Activated T-helper 9 cell treated with anti-CD3 and anti-CD28 coated beads, Interleukin-2, amount 50 U/mL, for 16 hours (primary cell): ENCODE measurements around the gene MPP3.
"Not testable (repeated sequence)": the region's sequence is repeated elsewhere in the genome, so short reads cannot be mapped to it uniquely, and the experiment has no call there.

Experiments used
- DNase-seq: peaks from one replicate; pipeline ENCODE4 v3.0.0-alpha.2; 2020; ENCODE audit warnings: low read depth

The MPP3 gene, protein sequence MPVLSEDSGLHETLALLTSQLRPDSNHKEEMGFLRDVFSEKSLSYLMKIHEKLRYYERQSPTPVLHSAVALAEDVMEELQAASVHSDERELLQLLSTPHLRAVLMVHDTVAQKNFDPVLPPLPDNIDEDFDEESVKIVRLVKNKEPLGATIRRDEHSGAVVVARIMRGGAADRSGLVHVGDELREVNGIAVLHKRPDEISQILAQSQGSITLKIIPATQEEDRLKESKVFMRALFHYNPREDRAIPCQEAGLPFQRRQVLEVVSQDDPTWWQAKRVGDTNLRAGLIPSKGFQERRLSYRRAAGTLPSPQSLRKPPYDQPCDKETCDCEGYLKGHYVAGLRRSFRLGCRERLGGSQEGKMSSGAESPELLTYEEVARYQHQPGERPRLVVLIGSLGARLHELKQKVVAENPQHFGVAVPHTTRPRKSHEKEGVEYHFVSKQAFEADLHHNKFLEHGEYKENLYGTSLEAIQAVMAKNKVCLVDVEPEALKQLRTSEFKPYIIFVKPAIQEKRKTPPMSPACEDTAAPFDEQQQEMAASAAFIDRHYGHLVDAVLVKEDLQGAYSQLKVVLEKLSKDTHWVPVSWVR

GRCh38 chr17:43832976-43833829 lies at the start of gene MPP3:
Gene MPP3, minus strand, starts transcription at chr17:43833146. Its CDS starts 1,240 bp downstream, at chr17:43831906.
- DNase-seq = peak; percentile 23

DNA sequence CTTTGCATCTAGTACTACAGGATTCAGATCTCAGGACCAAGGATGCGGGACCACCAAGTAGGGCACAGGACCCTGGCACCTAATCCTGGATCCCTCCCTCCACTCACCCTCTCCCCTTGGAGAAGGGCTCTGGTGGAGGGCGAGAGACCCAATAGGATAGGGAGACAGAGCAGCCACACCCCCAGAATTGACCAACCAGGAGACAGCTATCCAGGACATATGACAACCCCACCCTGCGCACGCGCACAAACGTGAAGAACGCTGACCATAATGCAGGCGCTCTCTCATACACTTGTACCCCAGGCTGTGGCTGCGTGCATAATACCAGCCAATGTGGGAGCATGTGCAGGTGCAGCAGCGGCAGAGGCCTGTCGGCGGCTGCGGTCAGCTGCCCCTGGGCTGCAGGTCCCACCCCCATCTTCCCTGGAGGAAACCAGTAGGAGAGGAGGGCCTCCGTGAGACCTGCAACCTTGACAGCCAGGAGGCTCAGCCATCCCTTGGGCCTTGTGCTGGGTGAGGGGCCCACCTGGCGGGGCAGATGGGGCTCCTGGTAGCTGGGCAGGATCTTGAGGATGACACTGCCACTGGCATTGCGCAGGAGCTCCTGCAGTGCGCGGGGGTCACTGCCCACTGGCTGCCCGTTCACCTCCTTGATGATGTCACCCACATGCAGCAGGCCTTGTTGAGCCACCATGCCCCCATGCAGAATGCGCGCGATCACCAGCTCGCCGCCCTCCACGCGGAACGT lies 49.0 kb upstream of the MPP3 start:
- no peak for DNase-seq

DNA sequence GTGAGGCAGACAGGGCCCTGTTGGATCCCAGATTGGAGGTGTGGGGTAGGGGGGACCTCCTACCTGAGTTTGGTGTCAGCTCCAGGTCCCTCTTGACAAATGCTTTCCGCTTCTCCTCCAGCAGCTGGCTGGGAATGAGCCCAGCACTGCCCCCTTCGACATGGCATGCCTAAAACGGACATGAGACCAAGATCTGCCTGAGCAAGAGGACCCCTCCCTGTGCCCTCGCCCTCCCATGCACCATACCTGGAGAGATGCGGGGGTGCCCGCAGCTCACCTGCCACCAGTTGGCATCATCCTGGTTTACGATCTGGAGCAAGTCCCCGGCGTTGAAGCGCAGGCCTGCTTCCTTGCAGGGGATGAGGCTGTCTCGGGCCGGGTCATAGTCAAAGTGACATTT lies 48.2 kb upstream of the MPP3 start:
- DNase-seq = no peak

DNA sequence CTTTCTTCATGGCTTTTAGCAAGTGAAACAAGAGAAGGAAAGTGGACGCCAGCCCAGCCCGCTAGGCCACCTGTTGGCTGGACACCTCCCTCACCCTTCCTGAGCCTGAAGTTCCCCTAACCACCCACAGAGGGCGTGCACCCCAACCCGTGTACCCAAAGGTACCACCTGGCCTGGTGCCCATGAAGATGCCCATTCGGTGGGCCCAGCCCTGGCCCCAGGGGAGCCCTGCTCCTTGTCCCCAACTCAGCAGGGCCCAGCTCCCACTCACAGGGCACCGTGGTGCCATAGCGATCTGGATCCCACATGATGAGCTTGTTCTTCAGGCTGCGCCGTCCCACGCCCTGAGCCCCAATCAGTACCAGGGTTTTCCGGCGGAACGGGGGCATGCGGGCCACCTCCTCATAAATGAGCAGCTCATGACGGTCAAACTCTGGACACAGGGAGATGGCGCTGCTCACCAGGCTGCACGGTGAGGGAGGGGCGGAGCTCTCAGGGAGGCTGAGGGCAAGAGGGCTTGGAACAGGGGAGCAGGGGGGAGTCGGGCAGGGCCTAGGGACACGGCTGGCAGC lies 47.6 kb upstream of the MPP3 start:
- DNase-seq = peak; percentile 26

DNA sequence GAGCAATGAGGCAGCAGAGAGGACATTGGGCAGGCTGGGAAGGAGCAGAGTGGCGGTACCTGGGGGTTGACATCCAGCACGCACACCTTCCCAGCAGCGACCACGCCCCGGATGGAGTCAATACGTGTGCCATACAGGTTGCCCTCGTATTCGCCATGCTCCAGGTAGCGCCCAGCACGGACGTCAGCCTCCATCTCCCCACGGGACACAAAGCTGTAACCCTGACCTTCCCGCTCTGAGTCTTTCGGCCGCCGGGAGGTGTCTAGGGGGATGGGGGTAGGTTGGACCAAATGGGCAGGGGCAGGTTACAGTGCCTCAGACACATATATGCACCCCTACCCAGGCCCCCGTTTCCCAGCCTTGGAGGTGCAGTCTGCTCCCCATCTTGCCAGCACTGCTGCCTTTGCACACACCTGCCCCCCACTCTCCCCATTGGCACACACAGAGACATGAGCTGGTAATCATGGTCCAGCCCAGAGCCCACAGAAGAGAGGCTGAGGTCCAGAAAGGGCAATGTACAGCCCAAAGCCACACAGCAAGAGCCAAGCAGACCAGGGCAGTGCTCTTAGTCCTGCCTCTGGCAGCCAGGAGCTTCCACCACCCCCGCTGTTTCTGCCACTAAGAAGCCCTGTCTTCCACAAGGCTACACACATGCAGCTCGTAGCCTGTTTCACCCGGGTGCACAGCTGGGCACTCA lies 46.9 kb upstream of the MPP3 start:
- DNase-seq = no peak

DNA sequence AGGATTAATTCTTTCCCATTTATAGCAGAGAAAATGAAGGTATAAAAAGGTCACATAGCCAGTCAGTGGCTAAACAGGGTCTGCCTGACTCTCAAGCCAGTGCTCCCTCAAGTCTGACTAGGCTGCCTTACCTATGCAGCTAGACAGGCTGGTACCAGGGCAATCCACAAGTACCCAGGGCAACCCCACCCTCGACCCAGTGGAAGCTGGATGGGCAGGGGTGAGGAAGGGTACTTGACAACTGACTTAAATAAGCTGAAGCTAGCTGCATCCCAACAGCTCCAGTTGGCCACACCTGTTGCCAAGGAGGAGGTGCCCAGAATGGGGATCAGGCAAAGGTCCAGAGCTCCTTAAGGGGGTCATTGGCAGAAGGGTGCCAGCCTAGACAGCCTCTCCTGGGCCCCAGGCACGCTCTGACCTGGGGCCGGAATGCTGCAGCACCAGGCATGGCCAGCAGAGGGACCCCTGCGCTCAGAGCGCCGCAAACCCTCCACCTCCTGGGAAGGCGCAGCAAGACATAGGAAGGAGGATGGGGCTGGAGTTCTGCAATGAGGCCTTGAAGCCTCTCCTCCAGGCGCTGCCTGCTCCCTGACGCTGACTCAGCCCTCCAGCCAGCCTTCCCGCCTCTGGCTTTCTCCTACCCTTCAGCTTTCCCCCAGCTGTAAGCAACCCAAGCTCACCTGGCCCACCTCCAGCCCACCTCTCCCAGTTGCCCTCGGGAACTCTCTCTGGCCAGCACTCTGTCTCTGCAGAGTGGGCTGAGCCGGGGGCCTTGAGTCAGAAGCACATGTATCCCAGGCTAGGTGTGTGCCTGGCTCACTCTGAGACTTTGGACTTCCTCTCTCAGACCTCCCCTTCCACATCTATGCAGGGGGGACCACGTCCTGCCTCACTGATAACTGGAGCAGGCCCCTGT lies 45.6 kb upstream of the MPP3 start:
- peak; percentile 56 for DNase-seq

GRCh38 chr17:43877451-43878155 lies 44.7 kb upstream of the MPP3 start:
- no peak for DNase-seq

GRCh38 chr17:43877031-43877430 lies 44.1 kb upstream of the MPP3 start:
- DNase-seq = no peak

DNA sequence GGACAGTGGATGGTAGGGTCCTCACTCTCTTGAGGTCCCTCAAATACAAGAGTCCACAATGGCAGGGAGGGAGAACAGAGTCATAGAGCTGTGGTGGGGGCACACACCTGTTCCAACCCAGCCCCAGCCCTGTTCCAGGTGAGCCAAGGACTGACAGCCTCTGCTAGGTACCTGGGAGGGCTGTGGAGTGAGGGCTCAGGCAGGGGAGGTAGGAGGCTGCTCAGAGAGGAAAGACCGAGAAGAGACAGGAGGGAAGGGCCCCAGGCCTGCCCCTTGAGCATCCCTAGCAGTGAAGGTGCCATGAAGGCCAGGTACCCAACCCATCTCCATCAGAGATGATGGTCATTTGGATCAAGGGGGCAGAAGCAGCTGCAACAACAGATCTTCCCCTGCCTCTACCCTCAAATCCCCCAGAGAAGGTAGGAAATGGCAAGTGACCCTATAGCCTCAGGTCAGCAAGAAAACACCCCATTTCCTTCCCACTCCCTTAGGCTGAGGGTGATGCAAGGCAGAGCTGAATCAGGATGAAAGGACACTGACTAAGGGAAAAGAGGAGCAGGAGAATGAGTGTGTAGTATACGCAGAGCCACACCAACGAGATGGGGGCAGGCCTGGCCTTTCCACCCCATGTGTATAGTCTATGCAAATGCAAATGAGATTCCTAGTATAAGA lies 42.7 kb upstream of the MPP3 start:
- DNase-seq = no peak

DNA sequence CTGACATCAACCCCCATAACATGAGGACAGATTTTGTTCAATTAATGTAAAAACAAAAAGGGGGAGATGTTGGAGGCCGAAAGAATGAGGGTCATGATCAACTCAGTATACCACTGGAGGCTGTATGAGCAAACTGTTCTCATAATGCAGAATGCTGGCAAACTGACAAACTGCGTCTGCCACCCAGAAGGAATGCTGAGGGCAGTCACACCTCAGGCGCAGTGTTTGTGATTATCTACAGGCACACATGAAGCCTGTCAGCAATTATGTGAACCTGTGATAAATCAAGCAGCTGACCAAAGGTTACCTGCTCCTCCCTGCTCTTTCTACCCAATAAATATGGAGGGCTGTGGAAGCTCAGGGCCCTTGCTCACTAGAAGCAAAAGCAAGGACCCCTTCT lies 41.3 kb upstream of the MPP3 start:
- DNase-seq = no peak

DNA sequence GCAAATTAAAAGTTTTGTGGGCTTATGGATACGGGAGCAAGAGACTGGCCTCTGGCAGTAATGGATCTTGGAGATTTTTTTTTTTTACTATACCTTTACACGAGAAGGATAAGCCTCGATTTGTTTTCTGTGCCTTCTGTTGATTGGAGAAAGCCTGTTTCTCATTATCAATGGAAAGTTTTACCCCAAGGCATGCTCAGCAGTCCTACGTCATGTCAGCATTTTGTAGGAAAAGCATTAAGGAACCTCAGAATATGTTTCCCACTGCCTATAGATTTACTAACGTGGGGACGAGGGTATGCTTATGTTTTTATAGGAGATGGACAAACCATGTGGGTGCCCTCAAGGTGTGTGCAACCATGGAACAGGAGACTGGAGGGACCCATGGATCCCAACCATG lies 40.9 kb upstream of the MPP3 start:
- no peak for DNase-seq

GRCh38 chr17:43873091-43873490 lies 40.1 kb upstream of the MPP3 start:
- no peak for DNase-seq

DNA sequence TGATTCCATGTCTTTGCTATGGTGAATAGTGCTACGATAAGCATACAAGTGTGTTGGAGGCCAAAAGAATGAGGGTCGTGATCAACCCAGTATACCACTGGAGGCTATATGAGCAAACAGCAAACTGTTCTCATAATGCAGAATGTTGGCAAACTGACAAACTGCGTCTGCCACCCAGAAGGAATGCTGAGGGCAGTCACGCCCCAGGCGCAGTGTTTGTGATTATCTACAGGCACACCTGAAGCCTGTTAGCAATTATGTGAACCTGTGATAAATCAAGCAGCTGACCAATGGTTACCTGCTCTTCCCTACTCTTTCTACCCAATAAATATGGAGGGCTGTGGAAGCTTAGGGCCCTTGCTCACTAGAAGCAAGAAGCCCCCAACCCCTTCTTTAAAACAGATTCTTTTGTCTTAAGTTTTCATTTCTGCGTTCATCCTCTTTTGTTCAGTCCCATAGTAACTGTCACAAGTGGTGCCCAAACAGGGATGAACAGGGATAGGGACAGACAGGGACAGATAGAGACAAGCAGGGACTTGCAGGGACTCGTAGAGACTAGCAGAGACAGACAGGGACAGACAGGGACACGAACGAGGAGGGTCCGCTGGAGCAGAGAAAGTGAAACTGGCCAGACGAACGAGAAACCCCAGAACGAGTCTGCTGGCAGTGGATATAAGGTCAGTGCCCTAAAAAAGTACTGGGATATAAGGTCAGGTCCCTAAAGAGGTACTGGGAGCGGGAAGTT lies 39.2 kb upstream of the MPP3 start:
- DNase-seq = no peak

DNA sequence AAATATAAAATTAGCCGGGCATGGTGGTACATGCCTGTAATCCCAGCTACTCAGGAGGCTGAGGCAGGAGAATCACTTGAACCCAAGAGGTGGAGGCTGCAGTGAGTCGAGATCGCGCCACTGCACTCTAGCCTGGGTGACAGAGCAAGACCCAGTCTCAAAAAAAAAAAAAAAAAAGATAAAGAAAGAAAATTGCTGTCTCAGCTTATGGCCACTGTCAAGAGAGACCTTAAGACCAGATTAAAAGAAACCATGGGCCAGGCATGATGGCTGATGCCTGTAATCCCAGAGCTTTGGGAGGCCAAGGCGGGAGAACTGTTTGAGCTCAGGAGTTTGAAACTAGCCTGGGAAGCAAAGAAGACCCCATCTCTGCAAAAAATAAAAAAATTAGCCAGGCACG lies 36.1 kb upstream of the MPP3 start:
- not testable (repeated sequence) for DNase-seq

DNA sequence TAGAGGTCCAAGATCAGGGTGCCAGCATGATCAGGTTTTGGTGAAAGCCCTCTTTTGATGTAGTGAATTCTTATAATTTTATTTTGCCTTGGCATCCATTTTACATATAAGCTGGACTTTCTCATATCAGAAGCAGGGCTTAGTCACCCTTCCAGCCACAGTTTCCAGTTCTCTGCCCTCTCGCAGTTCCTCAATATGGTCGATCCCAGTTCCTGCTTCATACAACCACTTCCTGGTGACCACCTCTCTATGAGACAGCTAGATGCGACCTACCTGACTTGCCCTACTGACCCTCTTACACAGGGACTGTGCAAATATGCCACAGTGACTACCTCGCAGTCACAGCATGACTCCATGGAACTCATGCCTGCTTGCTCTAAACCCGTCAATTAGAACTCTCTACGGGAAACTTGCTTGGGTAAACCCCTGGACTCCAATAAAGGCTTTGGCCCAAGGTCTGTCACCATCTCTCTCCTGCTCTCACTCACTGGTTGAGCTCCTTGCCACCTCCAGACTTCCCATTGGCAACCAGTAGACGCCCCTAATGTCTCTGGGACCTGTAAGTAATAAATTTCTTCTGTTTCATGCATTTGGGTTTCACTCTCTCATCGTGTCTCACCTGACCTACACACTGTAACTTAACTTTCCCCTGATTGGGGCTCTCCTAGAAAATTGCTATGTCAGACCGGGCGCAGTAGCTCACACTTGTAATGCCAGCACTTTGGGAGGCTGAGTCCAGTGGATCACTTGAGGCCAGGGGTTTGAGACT lies 35.5 kb upstream of the MPP3 start:
- no peak for DNase-seq

DNA sequence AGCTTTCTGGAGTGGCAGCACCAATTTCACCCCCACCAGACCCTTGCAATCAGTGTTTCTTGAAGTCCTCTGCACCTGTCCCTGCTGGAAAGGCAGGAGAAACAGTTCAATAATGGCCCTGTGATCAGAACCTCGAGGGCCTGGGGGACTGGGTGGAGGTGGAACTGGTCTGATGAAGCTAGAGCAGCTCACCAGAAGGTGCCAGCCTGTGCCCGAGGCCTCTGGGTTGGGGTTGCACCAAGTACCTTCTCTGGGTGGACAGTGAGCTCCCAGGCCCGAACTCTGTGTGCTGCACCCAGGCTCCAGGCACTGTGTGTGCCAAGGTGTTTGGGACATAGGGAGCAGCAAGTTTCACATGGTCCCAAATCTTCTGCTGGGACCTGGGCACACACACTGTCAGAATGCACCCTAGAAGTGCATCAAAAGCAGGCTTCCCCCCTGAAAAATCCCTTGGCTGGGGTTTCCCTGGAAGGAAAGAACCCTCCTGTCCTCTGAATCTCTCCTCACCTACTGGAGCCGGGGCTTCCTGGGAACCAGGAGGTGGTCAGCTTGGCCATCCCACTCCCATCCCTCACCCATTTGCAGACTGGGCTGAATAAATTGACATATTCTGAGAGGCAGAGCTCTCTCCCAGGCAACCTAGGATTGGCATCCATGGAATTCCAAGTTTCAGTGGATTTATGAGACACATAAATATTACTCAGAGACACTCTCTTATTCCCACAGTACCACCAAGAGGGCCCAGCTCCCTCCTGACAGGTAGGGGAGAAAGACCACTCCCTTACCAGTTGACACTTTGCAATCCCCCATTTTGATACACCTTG lies 31.4 kb upstream of the MPP3 start:
- DNase-seq = no peak
